ENCODE results near the gene ADAT1.
"Not testable (repeated sequence)": the region's sequence is repeated elsewhere in the genome, so short reads cannot be mapped to it uniquely, and the experiment has no call there.

ADAT1 gene

DNA sequence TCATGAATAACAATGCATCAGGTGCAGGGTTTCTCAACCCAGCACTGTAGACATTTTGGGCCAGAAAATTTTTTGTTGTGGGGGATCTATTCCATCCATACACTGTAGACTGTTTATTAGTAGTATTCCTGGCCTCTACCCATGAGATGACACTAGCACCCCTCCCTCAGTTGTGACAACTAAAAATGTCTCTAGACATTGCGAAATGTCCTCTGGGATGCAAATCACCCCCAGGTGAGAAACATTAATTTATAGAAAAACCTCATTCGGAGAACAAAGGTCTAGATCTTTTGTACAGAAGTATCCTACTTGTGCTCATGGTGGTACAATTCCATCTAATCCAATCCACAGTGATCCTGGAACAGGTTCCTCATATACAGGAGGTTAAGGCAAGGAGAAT lies 4.3 kb downstream of the ADAT1 start:
- no peak for DNase-seq

DNA sequence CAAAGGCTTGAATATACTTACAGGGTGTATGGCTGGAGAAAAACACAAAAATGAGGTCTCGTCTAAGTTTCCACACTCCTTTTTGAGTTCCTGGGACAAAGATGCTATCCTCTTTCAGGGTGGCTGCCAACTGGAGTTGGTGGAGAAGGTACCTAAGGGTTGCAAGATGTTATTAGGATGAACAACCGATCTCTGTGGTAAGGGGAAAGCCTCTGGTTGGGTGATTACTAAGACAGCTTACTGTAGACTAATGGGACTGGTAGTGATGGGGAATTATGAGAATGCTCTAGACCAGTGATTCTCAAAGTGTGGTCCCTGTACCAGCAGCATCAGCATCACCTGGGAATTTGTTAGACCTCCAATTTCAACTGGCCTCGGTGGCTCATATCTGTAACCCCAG lies 6.0 kb downstream of the ADAT1 start:
- DNase-seq = peak; percentile 40

DNA sequence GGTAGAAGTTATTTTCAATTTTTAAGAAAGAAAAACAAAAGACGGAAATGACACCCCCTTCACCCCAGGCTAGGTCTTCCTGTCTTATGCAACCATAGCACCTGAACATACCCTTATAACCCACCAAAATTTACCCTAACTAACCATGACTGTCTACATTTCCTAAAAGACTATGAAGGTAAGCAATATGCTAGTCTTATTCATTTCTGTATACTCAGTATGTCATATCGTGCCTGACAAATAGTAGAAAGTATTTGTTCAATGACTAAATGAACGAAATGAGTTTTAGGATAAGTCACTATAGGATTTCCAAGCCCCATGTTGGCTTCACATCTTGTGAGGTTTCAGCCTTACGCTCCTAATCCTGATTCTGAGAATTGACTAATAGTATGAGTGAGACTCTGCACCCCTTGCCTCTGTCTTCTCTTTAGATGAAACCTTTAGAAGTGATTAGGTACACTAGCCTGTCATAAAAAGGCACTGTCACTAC lies 6.5 kb downstream of the ADAT1 start:
- peak; percentile 88 for DNase-seq

DNA sequence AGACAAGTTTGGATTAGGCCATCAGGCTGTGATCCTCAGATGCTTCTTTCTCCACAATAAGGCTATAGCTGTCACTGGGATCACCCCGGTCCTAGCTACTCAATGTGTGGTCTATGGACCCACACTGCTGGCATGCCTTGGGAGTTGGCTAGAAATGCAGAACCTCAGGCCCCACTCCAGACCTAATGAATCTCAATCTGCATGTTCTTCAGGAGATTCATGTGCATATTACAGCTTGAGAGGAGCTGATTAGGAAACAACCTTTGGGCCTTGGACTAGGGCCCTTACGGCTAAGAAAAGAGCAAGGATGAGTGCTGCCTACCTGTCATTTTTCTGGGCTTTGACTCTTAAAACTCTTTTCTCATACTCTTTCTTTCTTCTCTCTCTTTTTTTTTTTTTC lies 7.5 kb downstream of the ADAT1 start:
- no peak for DNase-seq

DNA sequence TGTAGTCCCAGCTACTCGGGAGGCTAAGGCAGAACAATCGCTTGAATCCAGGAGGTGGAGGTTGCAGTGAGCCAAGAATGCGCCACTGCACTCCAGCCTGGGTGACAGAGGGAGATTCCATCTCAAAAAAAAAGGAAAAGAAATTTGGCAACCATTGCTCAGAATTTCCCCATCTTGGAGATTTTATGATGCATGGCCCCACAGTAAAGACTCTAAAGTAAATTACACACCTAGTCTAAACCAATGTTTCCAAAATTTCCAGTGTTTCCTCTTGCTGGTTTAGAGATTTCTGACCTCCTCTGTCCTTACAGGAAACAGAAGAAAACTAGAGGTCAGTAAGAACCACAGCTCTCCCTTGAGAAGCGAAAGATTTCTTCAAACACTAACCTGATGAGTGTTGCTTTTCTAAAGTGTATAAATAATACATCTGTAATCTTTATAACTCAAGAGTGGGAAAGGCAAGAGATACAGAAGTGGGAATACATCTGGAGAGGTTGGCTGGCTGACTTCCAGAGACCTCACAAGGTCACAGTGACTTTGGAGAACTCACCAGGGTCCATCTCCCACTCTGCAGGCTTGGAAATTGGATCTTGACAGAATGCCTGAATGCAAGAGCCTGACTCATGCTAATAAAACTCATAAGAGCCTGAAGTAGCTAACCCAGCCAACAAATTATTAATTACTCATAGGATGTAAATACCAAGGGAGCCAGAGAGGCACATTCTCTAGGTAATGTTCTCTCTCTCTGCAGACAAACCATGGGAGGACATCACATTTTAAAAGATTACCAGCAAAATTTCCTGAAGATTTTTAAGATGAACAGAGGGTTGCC lies 8.8 kb downstream of the ADAT1 start:
- no peak for DNase-seq

DNA sequence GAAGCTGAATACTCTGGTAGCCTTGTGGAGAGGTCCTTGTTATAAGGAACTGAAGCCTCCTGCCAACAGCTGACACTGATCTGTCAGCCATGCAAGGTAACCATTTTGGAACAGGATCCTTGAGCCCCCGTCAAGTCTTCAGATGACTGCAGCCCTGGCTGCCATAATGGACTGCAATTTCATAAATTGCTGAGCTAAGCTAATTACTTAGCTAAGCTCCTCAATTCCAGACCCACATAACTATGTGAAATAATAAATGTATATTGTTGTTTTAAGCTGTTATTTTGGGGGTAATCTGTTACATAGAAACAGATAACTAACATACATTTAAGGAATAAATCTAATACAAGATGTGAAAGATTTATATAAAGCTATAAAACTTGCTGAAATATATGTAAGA lies 16.6 kb downstream of the ADAT1 start:
- no peak for DNase-seq

DNA sequence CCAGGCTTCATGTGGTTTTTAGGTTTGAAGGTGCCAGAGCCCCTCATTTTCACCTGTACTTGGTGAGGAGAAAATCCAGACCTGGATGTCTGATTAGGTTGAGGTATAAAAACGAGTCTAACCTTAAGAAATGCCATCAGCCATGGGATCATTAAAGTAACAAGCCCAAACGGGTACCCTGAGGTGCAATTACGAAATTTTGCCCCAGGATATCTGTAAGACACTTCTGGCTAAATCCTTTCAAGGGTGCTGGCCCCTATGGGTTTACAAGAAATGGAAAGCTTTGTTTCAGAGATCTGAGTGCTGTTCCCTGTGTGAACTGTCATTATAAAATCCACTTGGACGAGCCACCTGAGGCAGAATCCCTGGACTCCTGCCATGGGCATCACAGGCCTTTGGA lies 19.8 kb downstream of the ADAT1 start:
- DNase-seq = no peak

DNA sequence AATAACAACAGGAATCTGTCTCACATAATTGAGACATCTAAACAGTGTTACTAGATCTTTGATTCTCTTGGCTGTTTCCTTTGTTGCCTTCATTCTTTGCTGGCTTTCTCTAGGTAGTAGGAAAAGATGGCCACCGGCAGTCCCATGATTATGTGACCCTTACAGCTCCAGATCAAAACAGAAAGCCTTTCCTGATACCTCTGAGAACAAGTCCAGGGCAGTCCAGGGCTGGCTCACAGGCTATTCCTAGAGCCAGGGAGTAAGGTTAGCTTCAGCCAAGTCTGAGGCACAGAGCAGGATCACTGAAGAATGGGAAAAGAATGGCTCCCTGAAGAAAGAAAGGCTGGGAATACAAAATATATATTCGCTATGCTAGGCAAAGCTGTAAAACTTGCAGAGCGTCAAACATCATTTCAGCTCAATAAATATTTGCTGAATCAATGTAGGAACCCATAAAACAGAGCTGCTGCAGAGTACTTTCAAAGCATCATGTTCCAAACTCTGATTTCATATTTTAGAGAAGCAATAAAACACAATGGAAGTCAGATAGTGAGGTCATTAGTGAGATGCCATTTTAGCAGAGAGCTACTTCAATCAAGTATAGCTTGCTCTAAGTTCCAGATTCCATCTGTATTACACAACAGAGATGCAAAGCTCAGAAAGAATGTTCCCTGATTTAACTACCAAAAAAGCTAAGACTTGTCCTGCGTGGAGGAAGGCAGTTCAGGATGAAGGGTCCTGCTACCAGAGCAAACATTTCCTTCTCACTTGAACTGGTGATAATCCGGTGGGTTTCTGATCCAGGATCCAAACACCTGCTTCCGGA lies 23.4 kb downstream of the ADAT1 start:
- DNase-seq = no peak

DNA sequence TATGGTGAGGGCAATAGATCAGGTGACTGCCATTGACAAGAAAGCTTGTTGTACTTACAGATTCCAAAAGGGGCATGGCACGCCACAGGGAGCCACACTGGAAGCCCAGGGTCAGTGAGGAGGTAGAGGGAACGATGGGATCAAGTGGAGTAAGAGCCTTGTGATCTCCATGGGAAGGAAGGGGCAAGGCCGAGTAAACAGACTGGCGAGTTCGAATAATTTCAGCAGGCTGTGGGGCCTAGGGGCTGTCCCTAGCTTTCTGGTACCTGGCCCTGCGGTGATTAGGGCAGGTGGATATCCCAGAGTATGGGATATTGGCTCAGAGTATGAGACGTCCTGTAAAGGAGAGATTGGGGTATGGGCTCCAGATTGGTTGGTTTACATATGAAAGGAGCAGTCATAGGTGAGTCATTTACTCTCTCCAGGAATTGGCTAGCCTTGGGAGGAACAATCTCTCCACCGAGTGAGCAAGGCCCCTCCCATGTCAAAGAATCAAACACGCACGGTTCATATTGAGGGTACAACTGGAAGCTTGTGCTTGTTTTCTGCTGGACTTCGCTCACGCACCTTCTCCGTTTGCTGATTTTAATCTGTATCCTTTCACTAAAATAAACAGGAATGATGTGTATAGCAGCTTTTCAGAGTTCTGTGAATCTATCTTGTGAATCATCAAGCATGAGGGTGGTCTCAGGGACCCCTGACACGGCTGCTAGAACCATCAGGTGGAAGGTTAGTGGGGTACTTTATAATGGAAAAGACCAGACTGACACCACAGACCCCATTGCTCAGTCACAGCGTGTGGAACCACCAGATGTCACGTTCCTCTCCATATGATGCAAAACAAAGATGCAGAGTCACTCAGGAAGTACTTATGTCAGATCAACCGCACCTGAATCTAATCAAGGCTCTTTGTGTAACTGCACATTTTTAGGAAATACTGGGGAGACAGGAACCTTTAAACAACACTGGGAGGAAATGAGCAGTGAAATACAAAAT lies 29.0 kb downstream of the ADAT1 start:
- peak; percentile 56 for DNase-seq

DNA sequence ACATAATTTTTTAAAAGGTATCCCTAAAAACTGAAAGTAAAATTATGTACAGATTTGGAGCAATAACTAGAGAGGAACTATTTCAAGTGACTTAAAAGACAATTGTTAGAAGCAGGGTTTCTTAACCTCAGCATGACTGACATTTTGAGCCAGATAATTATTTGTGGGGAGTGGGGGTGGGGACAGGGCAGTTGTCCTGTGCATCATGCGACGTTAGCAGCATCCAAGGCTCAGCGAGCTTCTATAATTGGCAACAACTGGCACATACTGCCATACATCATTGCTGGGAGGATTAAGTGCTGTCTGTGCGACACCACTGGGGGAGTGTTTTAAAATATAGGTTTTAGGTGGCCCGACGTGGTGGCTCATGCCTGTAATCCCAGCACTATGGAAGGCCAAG lies 29.8 kb downstream of the ADAT1 start:
- no peak for DNase-seq

DNA sequence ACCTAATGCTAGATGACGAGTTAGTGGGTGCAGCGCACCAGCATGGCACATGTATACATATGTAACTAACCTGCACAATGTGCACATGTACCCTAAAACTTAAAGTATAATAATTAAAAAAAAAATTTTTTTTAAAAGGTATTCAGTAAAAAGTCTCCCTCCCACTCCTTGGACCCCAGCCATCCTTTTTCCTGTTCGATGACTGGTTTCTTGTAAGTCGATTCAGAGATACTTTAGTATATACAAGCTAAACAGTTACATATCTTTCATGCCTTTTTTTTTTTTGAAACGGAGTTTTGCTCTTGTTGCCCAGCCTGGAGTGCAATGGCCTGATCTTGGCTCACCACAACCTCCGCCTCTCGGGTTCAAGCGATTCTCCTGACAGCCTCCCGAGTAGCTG lies 31.2 kb downstream of the ADAT1 start:
- DNase-seq = not testable (repeated sequence)

DNA sequence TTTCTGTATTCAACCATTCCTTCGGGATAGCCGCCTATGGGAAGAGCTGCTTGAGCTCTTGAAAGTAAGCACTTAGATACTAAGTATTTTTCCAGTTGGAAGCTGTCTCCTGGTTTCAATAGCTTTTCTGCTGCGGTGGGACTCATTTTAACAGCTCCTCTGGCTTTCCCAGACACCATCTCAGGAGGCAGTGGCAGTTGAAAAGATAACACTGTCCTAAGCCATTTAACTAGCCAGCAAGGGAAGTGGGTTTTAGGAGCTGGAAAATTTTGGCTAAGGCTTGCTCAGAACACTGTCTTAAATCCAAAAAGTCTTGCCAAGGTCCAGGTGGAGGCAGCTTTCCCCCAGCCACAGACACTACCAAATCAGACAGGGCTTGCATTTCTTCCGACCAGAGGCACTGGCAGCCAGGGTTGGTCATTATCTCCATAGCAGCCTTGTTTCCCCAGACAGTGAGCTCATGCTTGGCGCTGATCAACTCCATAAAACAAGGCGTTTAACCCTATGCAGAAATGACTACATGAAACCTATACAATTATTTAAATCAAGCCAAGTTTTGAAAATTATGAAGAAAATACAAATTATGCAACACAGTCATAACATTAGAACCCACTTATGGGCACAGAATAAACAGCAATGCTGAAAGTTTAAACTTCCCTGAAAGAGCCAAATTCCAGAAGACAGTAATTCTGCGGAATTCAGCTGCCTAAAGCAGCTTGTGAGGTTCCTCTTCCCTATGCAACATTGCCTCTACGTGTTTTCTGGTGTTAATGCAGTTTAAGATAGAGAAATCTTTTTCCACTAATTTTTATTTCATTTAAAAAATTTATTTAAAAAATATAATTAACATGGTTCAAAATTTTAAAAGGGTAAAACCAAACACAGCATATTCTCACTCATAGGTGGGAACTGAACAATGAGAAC lies 31.9 kb downstream of the ADAT1 start:
- DNase-seq = no peak

DNA sequence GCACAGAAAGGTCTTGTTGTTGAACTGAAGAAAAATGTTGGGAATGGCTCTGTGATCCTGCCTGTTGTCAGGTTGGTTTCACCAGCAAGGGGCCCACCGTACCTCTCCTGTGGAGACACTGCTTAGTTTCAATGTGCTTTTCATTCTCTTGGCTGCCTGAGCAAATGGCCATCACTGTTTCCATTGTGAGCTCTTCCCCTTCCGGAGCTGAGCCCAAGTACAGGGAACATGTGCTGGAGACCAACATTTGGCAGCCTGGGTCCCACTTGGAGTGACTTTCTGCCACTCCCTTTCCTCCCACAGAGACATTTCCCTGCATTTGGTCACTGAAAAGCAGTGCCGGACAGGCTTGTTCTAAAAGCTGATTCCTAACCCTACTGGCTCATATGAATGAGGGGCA lies 33.8 kb downstream of the ADAT1 start:
- no peak for DNase-seq

DNA sequence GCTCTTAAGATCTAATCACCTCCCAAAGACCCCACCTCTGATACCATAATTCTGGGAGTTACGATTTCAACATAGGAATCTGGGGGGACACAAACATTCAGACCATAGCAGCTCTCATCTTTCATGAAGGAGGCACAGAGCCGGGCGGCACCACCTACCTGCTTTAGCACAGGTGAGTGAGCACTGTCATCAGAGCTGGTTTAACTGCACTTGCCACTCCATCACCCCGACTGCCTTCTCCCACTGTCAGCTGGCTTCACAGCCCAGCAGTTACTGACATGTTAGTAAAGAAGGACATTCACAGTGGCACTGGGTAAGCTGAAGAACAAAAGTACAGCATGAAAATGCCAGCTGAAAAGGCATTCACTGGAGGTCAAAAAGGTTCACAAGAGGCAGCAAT lies 34.4 kb downstream of the ADAT1 start:
- no peak for DNase-seq

DNA sequence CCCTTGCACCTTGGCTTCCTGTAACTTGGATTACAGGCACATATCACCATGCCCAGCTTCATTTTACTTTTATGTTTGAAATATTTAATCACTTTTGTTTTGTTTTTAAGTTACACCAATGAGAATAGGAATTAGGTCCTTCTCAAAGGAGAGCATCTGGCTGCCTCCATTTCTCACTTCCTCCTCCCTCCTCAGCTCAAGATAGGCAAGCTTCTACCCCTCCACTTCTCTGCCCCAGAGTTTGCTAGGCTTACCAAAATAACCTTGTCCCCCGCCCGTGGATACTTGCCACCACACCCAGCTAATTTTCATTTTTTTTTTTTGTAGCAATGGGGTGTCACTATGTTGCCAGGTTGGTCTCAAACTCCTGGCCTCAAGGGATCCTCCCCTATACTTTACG lies 39.0 kb downstream of the ADAT1 start:
- DNase-seq = no peak

DNA sequence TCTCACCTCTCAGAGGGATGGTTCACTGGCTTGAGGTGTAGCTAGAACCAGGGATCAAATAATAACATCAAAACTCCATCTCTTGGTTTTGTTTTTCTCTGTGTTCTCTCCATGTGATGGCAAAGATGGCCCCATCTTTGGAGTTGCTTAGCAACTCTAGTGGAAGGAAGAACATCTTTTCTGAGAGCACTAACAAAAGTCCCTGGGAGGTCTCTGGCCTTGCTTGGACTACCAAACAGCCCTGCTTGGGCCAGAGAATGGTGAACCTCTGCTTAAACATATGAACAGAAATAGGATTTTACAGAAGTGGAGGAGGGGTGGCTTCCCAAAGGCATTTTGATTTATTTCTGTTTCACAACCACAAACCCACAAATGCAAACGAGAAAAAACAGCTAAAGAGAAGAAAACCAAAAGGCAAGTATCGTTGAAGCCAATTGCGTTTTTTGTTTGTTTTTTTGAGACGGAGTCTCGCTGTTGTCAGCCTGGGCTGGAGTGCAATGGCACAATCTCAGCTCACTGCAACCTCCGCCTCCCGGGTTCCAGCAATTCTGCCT lies 43.7 kb downstream of the ADAT1 start:
- no peak for DNase-seq

DNA sequence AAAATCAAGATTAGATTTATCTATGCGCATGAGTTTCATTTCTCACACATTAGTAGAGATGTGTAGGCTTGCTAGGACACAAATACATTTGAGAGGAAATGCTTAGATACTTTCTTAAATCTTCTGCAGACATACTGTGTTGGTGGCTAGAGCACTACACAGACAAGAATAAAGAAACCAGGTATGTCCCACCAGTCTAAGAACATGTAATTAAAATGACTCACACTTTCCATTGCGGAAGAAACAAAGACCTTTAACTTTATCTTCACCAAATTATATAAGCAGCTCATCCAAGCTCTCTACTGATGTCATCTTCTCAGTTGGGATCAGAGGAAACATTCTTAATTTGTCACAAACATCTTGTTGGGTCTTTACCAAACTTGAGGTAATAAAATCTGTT lies 44.4 kb downstream of the ADAT1 start:
- no peak for DNase-seq

DNA sequence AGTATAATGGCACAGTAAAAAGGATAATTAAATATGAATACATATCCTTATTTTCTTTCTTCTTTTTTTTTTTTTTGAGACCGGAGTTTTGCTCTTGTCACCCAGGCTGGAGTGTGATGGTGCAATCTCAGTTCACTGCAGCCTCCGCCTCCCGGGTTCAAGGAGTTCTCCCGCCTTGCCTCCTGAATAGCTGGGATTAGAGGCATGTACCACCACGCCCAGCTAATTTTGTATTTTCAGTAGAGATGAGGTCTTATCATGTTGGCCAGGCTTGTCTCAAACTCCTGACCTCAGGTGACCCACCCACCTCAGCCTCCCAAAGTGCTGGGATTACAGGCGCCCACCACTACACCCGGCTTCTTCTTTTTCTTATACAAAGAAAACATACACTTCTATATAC lies 44.9 kb downstream of the ADAT1 start:
- no peak for DNase-seq

DNA sequence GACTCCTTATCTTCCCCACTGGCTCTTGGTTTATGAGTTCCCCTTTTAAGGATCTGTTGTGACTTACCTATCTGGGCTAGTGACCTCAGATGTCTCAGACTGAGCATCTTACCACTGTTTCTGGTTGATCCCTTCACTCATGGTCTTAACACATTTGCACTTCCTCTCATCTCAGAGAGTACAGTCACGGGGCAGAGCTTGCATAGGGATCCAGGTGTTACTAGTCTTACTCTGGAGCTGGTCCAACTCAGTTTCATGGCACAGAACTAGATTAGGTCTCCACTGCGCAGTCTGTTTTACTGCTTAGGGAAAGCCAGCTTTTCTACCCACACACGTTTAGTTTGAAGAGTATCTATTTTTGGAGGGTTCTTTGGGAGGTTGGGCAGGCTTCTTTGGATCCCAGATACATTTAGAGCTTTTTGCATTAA lies 46.7 kb downstream of the ADAT1 start:
- DNase-seq = no peak

DNA sequence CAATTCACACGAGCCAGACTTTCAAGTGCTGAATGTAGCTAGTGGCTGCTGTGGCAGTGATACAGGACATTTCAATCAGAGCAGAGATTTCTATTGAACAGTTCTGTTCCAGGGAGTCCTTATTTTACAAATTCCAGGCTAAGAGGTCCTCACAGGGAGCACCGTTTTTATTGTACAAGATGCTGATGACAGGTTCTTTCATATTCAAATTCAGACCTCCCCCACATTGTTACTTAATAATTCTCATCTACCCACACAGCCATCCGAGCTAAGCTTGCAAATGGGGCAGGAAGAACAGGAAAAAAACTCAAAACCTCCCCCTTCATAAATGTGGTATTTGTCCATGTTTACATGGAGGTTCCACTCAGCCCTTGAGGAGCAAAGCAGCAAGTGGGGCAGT lies 47.1 kb downstream of the ADAT1 start:
- DNase-seq = no peak

DNA sequence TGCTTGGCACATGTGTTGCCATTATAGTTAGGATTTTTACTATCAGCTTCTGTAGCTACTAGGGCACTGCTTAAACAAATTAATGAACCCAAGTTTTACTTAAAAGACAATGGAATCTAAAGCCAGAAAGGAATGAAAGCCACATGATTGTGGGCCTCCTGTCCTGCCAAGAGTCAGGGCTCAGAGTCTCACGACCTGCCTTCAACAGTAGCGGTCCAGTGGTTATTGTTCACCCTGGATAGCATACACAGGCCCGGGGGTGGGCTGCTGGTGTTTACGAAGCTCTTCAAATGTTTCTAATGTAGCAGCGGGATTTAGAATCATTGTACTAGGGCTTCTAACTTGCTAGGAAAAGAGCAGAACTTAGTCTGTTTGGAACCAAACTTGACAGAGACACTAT lies 49.1 kb downstream of the ADAT1 start:
- no peak for DNase-seq
